ENCODE results near the gene RAB11A.

DNA sequence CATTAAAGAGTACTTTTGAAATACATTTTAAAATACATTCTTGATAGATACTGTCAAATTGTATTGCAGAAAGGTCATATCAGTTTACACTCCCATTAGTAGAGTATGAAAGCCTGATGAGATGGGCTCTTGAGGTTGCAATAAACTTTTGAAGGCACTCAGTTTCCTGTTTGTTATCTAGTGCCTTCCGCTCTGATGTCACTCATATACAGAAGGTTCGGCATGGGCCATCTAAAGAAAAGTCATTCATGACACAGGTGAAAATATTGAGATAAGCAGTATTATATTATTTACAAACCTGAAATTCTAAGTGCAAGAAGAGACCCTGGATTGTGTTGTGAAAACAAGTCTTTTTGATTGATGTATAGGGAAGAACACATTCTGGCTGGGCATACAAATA lies 40.7 kb upstream of the RAB11A start:
- TF ChIP-seq, protein P1, sequence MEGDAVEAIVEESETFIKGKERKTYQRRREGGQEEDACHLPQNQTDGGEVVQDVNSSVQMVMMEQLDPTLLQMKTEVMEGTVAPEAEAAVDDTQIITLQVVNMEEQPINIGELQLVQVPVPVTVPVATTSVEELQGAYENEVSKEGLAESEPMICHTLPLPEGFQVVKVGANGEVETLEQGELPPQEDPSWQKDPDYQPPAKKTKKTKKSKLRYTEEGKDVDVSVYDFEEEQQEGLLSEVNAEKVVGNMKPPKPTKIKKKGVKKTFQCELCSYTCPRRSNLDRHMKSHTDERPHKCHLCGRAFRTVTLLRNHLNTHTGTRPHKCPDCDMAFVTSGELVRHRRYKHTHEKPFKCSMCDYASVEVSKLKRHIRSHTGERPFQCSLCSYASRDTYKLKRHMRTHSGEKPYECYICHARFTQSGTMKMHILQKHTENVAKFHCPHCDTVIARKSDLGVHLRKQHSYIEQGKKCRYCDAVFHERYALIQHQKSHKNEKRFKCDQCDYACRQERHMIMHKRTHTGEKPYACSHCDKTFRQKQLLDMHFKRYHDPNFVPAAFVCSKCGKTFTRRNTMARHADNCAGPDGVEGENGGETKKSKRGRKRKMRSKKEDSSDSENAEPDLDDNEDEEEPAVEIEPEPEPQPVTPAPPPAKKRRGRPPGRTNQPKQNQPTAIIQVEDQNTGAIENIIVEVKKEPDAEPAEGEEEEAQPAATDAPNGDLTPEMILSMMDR (IDR thresholded peaks at IDR 0.05): no peak
- TF ChIP-seq POLR2A (IDR thresholded peaks at IDR 0.05): no peak

All from adrenal gland (tissue), 5 donors.